Neuronal stem cell (in vitro differentiated cells): Measurements from ENCODE around the gene STN1.

Experiments
- DNase-seq: peaks from one replicate; pipeline ENCODE4 v3.0.0-alpha.2; 2013; ENCODE audit warnings: low spot score
- H2AFZ ChIP-seq: one replicate; pipeline ENCODE4 v1.6.1; 2013; ENCODE audit warnings: mild to moderate bottlenecking, low read length, inconsistent platforms
- H2AK5ac ChIP-seq: 2 replicates; pipeline ENCODE4 v1.6.1; 2013; ENCODE audit warnings: low read depth, mild to moderate bottlenecking, inconsistent platforms, low read length, moderate library complexity, mixed read lengths
- H2BK120ac ChIP-seq: 2 replicates; pipeline ENCODE4 v1.6.1; 2013; ENCODE audit warnings: low read depth, mild to moderate bottlenecking, inconsistent platforms, low read length, moderate library complexity, mixed read lengths
- H2BK12ac ChIP-seq: one replicate; pipeline ENCODE4 v1.6.1; 2013; ENCODE audit warnings: low read length, inconsistent platforms
- H2BK15ac ChIP-seq: 2 replicates; pipeline ENCODE4 v1.6.1; 2013; ENCODE audit warnings: mild to moderate bottlenecking, low read length, inconsistent platforms, mixed read lengths
- H2BK5ac ChIP-seq: one replicate; pipeline ENCODE4 v1.6.1; 2013; ENCODE audit warnings: inconsistent platforms, mild to moderate bottlenecking, low read length, moderate library complexity
- H3K14ac ChIP-seq: one replicate; pipeline ENCODE4 v1.6.1; 2013; ENCODE audit warnings: low read length, inconsistent platforms
- H3K18ac ChIP-seq: 2 replicates; pipeline ENCODE4 v1.6.1; 2013; ENCODE audit warnings: low read length, inconsistent platforms
- H3K23ac ChIP-seq: 2 replicates; pipeline ENCODE4 v1.6.1; 2013; ENCODE audit warnings: low read depth, mild to moderate bottlenecking, mixed read lengths, low read length, inconsistent platforms; ENCODE audit not compliant: poor library complexity
- H3K27ac ChIP-seq: replicated peaks from 3 replicates; pipeline ENCODE4 v1.5.1; 2013; ENCODE audit warnings: low read length, inconsistent platforms
- H3K27me3 ChIP-seq, 3 experiments: 2 replicates each; pipeline ENCODE4 v1.6.1; 2013; ENCODE audit warnings: low read length in 3 of 3, mild to moderate bottlenecking in 2 of 3, inconsistent platforms in 1 of 3, low read depth in 1 of 3, mixed read lengths in 1 of 3, moderate library complexity in 1 of 3; ENCODE audit not compliant: control insufficient read depth in 3 of 3, insufficient read depth in 3 of 3
- H3K36me3 ChIP-seq, 2 donors: replicated peaks in 1 of 2; 2 replicates each; pipeline ENCODE4 v1.6.1; 2013; ENCODE audit warnings: low read length in 2 of 2; ENCODE audit not compliant: control insufficient read depth in 2 of 2, insufficient read depth in 2 of 2
- H3K4ac ChIP-seq: 2 replicates; pipeline ENCODE4 v1.6.1; 2013; ENCODE audit warnings: inconsistent platforms, mild to moderate bottlenecking, low read length, moderate library complexity
- H3K4me1 ChIP-seq, 2 donors: 1 replicate in 1 of 2; 2 replicates in 1 of 2; pipeline ENCODE4 v1.6.1; 2013; ENCODE audit warnings: low read length in 2 of 2, low read depth in 1 of 2; ENCODE audit not compliant: control insufficient read depth in 2 of 2, insufficient read depth in 1 of 2
- H3K4me2 ChIP-seq: one replicate; pipeline ENCODE4 v1.6.1; 2013; ENCODE audit warnings: mild to moderate bottlenecking, low read length, inconsistent platforms; ENCODE audit not compliant: insufficient read depth, poor library complexity, severe bottlenecking
- H3K4me3 ChIP-seq, 2 donors: 2 replicates each; pipeline ENCODE4 v1.5.1; 2013; ENCODE audit warnings: low read length in 2 of 2, mild to moderate bottlenecking in 2 of 2, inconsistent platforms in 1 of 2, moderate library complexity in 1 of 2
- H3K79me1 ChIP-seq: one replicate; pipeline ENCODE4 v1.6.1; 2013; ENCODE audit warnings: low read depth, mild to moderate bottlenecking, inconsistent platforms, low read length, moderate library complexity
- H3K9ac ChIP-seq: one replicate; pipeline ENCODE4 v1.6.1; 2013; ENCODE audit warnings: mild to moderate bottlenecking, low read depth, low read length, inconsistent platforms; ENCODE audit not compliant: poor library complexity
- H3K9me3 ChIP-seq, 2 donors: replicated peaks in 1 of 2; 2 replicates each; pipeline versions ENCODE3 to v1.6.1; 2013; ENCODE audit warnings: low read length in 2 of 2, mild to moderate bottlenecking in 2 of 2, inconsistent platforms in 1 of 2, low read depth in 1 of 2, mixed read lengths in 1 of 2, moderate library complexity in 1 of 2; ENCODE audit not compliant: control insufficient read depth in 2 of 2, insufficient read depth in 1 of 2
- H4K8ac ChIP-seq: one replicate; pipeline ENCODE4 v1.6.1; 2013; ENCODE audit warnings: low read depth, mild to moderate bottlenecking, inconsistent platforms, low read length, moderate library complexity
- H4K91ac ChIP-seq: one replicate; pipeline ENCODE4 v1.6.1; 2013; ENCODE audit warnings: low read length, low read depth, mild to moderate bottlenecking, inconsistent platforms; ENCODE audit not compliant: poor library complexity
- WGBS, 2 donors: extraction: QIAGEN DNeasy Blood & Tissue Kit; methylation state at CpG; one replicate each; pipeline ENCODE4 v1.1.7; 2013; ENCODE audit warnings: missing lambda C conversion rate in 2 of 2, mixed read lengths in 1 of 2; ENCODE audit not compliant: insufficient read length in 2 of 2, insufficient replicate concordance in 1 of 2; ENCODE audit errors: extremely low coverage in 2 of 2; 5-methylcytosine and 5-hydroxymethylcytosine counted together

The STN1 gene

DNA sequence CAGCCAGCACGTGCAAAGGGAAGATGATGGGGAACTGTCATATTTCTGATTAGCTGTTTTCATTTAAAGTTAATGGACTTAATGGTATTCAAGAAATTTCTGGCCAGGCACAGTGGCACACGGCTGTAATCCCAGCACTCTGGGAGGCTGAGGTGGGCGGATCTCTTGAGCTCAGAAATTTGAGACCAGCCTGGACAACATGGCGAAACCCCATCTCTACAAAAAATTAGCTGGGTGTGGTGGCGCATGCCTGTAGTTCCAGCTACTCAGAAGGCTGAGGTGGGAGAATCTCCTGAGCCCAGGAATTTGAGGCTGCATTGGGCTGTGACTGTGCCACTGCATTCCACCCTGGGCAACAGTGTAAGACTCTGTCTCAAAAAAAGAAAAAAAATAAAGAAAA is 18.7 kb downstream of the STN1 start:
- no peak overlapping the region for H3K4me3 ChIP-seq
- no peak overlapping the region for H2BK120ac ChIP-seq
- no peaks in the 10 kb centered on the region for H3K79me1 ChIP-seq
- H3K4ac ChIP-seq = no peak overlapping the region
- no peak overlapping the region for H3K14ac ChIP-seq
- H3K4me1 ChIP-seq = peaks cover 6 to 9% of the 10 kb centered on the region in 2 donors
- no peak for DNase-seq
- H4K91ac ChIP-seq = no peak overlapping the region
- no peak overlapping the region for H3K9ac ChIP-seq
- H4K8ac ChIP-seq = no peak overlapping the region
- H3K27me3 ChIP-seq = no peaks in the 10 kb centered on the region
- peaks cover 3 to 46% of the 10 kb centered on the region in 2 donors for H3K36me3 ChIP-seq
- H3K27ac ChIP-seq = no peak overlapping the region
- no peaks in the 10 kb centered on the region for H3K9me3 ChIP-seq
- H2AFZ ChIP-seq = no peak overlapping the region
- no peak overlapping the region for H3K23ac ChIP-seq
- no peak overlapping the region for H2BK12ac ChIP-seq
- H2BK15ac ChIP-seq = no peak overlapping the region
- no peak overlapping the region for H3K4me2 ChIP-seq
- no CpG with 5 or more reads among the region's 5 CpGs for WGBS, 2 donors
- H2BK5ac ChIP-seq = no peak overlapping the region
- no peak overlapping the region for H3K18ac ChIP-seq
- no peak overlapping the region for H2AK5ac ChIP-seq

- Histone ChIP-seq H3K18ac (no peak overlapping the region), H3K23ac (no peak overlapping the region), H2BK15ac (no peak overlapping the region), H2BK5ac (no peak overlapping the region), H3K9ac (no peak overlapping the region), H3K9me3 (no peaks in the 10 kb centered on the region), H3K4me3 (no peak overlapping the region), H4K91ac (no peak overlapping the region), H2BK12ac (no peak overlapping the region), H3K4me2 (no peak overlapping the region), H2BK120ac (no peak overlapping the region), H4K8ac (no peak overlapping the region), H3K27me3 (no peaks in the 10 kb centered on the region), H3K36me3 (peaks cover 3 to 47% of the 10 kb centered on the region in 2 donors), H3K4me1 (peaks cover 6 to 9% of the 10 kb centered on the region in 2 donors), H3K4ac (no peak overlapping the region), H2AK5ac (no peak overlapping the region), H3K27ac (no peak overlapping the region), H3K14ac (no peak overlapping the region), H2AFZ (no peak overlapping the region), H3K79me1 (no peaks in the 10 kb centered on the region)
- DNase-seq = no peak
- WGBS, 2 donors = no CpG with 5 or more reads among the region's 7 CpGs
Observed at GRCh38 chr10:103897241-103897774, 20.7 kb downstream of the STN1 start.

DNA sequence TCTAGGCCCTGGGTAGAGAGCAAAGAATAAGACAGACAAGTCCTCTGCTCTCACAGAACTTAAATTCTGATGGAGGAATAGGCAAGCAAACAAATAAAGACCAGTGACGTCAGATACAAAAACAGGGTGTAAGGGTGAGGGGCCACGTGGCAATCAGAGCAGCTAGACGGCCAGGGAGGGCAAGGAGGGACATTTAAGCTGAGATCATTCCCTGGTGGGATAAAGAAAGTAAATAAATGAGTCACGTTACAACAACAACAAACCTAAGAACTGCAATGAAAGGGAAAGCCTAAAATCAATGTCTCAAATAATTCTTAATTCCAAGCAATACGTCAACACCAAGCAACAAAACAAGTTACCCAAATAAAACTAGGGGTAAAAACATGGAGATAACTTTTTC is 21.8 kb downstream of the STN1 start:
- Histone ChIP-seq H4K91ac (no peak overlapping the region), H3K23ac (no peak overlapping the region), H3K4me3 (no peak overlapping the region), H3K9ac (no peak overlapping the region), H3K18ac (no peak overlapping the region), H2BK5ac (no peak overlapping the region), H3K9me3 (no peaks in the 10 kb centered on the region), H2AK5ac (no peak overlapping the region), H4K8ac (no peak overlapping the region), H3K4me1 (peaks cover 6 to 9% of the 10 kb centered on the region in 2 donors), H3K4me2 (no peak overlapping the region), H2BK15ac (no peak overlapping the region), H3K4ac (no peak overlapping the region), H3K79me1 (no peaks in the 10 kb centered on the region), H3K36me3 (peaks cover 3 to 57% of the 10 kb centered on the region in 2 donors), H3K27ac (no peak overlapping the region), H2BK12ac (no peak overlapping the region), H3K14ac (no peak overlapping the region), H3K27me3 (no peaks in the 10 kb centered on the region), H2AFZ (no peak overlapping the region), H2BK120ac (no peak overlapping the region)
- no peak for DNase-seq
- no CpG with 5 or more reads among the region's 5 CpGs for WGBS, 2 donors

GRCh38 chr10:103895411-103896186 is 22.4 kb downstream of the STN1 start:
- Histone ChIP-seq H3K4me2 (no peak overlapping the region), H3K9me3 (no peaks in the 10 kb centered on the region), H2BK5ac (no peak overlapping the region), H3K4me3 (no peak overlapping the region), H3K27ac (no peak overlapping the region), H3K14ac (no peak overlapping the region), H3K4me1 (peaks cover 6 to 9% of the 10 kb centered on the region in 2 donors), H3K9ac (no peak overlapping the region), H3K27me3 (no peaks in the 10 kb centered on the region), H3K36me3 (peaks cover 3 to 60% of the 10 kb centered on the region in 2 donors), H4K8ac (no peak overlapping the region), H2BK120ac (no peak overlapping the region), H2BK15ac (no peak overlapping the region), H2AFZ (no peak overlapping the region), H2BK12ac (no peak overlapping the region), H3K18ac (no peak overlapping the region), H3K4ac (no peak overlapping the region), H2AK5ac (no peak overlapping the region), H4K91ac (no peak overlapping the region), H3K79me1 (no peaks in the 10 kb centered on the region), H3K23ac (no peak overlapping the region)
- DNase-seq = no peak
- WGBS, 2 donors = no CpG with 5 or more reads among the region's 9 CpGs
